Activated CD4-positive, alpha-beta T cell treated with anti-CD3 and anti-CD28 coated beads, Interleukin-2, amount 50 U/mL, for 48 hours (primary cell): ENCODE data around the gene SFTA2.
"Not testable (repeated sequence)": the region's sequence is repeated elsewhere in the genome, so short reads cannot be mapped to it uniquely, and the experiment has no call there.

Experiments
- DNase-seq, 2 experiments: peaks; one replicate each; pipeline ENCODE4 v3.0.0-alpha.2; 2020

SFTA2 gene

DNA sequence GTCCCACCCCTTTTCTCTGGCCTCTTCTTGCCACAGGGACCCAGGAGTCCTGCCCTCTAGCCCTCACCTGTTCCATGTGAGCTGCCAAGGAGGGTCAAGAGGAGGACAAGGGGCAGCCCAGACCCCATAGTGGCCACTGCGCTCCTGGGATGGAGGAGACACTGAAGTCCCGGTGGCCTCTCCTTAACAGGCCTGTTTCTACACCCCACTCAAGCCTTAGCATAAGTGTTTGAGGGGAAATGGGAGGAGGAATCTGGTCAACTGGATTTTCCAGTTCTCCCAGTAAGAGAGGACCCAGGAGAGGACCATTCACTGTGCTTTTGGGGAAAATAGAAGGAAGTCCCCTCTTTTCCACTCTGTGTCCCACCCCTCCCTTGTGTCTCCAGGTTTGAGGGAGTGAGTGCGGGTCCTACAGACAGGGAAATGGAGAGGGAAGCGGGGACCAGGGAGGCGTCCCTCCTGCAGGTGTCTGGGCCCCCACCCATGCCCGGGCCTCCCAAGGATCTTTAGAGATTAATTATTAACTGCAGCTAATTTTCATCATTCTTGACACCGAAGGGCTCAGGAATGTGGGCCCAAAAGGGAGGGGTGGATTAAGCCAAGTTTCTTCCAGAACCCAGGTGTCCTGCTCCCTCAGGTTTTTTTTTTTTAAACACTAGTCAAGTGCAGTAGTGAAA, at the start of gene SFTA2:
TSS of gene SFTA2 (minus strand) at position 202 of the 677 bp plus-strand sequence. CDS start at position 128, 74 bp downstream.
- DNase-seq = no peak

DNA sequence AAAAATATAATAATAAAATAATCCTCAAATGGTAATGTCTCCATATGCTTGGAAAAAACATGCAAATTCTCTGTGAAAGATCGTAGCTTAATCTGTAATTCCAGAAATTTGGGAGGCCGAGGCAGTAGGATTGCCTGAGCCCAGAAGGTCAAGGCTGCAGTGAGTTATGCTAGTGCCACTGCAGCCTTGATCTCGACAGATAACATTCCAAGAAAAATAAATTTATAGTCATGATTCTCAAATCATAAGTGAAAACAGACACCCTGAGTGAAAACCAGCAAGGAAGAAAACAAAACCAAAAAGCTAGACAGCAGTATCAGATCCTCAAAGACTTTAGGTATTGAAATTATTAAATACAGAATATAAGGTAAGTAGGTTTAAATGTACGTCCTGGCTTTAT, 47.7 kb upstream of the SFTA2 start:
- no peak for DNase-seq

DNA sequence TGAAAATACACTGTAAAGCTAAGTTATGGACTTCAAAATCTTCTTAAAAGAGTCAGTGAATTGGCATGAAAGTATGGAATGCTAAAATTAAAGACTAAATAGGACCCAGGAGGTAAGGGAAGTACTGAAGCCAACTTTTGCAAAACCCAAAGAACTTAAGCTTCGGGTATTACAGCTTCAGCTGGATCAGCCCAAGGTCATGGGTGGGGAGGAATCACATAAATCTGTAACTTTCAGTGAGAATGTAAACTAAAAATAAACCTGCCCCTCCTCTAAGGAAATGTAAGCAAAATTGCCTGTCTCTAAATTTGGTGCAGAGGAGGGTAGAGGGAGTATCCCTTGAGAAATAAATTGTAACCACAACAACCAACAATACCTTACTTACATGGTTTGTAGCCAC, 47.2 kb upstream of the SFTA2 start:
- DNase-seq = no peak

DNA sequence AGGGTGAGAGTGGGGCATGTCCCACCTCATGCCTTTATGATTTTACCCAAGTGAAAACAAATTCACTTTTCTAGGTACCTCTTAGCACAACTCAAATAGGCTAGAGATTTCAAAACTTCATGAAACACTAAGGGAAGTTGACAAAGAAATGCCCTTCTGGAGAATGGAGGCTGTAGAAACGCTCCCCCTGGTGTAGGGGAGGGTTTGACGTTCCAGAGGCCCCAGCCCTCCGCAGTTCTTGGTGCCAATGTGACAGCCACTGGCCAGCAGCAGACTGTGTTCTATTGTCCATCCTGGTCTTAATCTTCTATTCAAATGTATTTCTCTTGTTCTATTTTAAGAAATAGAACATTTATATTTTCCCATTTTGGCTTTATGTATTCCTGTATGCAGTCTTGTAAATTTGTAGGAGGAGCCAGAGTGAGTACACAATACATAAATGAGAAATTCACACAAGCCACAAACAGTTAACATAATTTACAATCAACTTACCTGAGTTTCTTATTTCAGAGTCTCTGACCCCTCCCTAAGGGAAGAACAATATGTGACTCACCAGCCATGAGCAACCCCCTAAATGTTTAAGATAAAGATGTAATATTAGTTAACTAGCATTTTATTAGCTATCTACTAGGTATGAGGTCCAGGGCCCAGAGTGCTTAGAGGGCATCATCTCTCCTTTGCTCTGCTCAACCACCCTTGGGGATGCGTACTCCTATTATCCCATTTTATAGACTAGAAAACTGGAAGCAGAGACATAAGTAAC, 42.7 kb upstream of the SFTA2 start:
- no peak for DNase-seq

DNA sequence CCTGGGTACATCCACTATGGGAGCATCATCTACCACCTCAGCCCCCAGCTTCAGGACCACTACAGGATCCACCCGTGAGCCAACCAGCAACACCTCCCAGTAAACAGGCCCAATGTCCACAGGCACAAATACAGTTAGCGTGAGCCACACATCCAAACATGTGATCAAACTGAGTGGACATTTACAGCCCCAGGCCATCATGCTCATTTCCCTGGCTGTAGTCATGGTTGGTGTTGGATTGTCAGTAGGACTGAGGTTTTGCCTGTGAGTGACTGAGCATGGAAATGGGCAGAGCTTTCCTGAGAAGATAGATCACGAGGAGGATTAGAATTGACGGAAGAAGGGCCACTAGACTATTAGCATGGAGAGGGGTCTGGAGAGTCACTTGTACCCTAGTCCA, 40.8 kb upstream of the SFTA2 start:
- no peak for DNase-seq

DNA sequence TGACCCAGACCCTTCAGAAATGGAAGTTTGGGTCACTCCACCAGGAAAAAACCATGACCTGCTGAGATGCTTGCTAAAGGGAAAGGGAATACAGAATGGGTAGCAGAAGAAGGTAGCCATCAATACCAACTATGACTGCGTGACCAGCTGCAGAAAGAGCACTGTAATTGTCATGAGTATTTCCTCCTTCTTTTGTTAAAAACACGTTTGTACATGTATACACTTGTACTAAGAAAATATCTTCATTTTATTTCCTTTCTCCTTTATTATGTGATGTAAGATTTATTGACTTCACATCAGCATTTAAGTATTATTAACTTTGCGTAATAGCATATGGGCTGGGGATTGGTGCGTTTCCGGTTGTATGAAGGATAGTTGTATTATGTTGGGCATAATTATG, 39.0 kb upstream of the SFTA2 start:
- no peak for DNase-seq

DNA sequence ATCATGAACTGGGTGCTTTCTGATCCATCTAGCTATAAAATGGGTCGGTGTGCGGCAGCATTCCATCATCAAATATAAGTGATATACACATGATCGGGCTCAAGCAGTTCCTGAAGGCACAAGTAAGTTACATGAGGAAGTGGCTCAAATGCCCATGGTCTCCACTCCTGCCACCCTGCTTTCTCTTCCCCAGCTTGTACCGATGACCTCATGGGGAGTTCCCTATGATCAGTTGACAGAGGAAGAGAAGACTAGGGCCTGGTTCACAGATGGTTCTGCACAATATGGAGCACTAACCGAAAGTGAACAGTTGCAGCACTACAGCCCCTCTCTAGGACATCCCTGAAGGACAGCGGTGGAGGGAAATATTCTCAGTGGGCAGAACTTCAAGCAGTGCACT, 37.2 kb upstream of the SFTA2 start:
- not testable (repeated sequence) for DNase-seq

DNA sequence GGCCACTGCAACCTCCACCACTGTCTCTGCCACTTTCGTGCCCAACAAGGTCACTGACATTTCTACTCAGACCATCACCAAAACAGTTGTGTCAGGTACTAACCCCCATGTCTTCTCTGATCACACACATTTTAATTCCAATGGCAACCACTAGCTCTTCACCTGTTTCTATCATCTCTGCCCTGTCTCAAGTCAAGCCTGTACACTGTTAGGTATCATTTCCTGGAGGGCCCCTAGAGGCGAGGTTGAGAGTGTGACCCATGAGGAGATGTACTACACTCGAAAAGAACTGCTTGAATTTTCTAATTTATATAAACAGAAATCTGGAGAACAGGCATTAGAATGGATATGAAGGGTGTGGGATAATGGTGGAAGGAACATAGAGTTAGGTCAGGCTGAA, 34.2 kb upstream of the SFTA2 start:
- DNase-seq = no peak

DNA sequence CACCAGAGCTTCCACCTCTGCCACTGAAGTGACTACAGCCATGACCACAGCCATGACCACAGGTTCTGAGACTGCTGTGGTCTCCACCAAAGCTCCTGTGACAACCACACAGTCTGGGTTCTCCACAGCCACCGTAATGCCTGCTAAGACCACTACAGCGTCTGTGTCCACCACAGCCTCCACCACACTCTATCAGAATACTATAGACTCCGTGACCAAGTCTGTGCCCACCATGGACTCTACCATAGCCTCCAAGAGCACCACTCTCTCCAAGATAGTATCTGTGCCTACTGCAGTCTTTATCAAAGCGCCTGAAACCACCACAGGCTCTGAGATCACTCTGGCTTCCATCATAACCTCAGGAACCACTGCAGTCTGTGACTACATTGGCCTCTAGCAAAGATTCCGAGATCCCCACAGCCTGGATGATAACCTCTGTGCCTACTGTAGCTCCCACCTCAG, 33.2 kb upstream of the SFTA2 start:
- DNase-seq = no peak

DNA sequence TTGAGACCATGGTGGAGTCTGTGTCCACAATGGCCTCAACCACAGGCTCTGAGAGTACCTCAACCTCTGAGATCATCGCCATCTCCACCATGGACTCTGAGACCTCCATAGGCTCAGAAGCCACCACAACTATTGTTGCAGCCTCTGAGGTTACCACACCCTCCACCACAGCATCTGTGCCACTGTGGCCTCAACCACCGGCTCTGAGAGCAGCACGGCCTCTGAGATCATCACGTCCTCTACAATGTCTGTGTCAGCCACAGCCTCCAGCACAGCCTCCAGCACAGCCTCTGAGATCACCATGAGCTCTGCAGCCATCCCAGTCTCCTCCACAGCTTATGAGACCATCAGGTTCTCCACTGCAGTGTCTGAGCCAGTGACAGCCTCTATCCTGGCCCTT, 32.1 kb upstream of the SFTA2 start:
- peak in 1 of 2 experiments; percentile 10 for DNase-seq

DNA sequence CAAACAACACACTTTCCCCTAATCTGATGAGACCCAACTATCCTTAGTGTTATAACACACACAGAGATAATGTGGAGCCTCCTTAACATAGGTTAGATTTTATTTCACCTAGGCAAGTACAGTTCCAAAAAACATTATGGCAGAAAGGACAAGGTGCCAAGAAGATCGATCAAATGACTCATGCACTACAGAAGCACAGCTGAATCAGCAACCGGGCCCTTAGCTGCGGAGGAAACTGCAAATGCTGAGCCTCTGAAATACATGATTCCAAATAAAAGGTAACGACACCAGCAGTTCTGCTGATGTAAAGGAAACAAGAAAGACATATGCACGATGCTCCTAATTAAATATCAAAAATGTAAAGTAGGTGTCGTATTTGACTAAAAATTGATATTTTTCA, 31.7 kb upstream of the SFTA2 start:
- no peak for DNase-seq

DNA sequence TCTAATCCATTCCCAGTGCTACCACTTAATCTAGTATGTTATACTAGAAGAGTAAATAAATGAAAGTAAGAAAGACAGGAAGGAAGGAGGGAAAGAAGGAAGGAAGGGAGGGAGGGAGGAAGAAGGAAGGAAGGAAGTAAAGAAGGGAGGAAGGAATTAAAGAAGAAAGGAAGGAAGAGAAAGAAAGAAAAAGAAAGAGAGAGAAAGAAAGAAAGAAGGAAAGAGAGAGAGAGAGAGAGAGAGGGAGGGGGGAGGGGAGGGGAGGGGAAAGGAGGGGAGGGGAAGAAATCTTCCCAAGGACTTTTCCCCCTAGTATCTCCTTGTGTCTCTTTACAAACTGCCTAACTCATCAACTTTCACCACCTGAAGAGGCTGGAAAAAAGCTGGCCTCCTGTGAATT, 30.7 kb upstream of the SFTA2 start:
- no peak for DNase-seq

DNA sequence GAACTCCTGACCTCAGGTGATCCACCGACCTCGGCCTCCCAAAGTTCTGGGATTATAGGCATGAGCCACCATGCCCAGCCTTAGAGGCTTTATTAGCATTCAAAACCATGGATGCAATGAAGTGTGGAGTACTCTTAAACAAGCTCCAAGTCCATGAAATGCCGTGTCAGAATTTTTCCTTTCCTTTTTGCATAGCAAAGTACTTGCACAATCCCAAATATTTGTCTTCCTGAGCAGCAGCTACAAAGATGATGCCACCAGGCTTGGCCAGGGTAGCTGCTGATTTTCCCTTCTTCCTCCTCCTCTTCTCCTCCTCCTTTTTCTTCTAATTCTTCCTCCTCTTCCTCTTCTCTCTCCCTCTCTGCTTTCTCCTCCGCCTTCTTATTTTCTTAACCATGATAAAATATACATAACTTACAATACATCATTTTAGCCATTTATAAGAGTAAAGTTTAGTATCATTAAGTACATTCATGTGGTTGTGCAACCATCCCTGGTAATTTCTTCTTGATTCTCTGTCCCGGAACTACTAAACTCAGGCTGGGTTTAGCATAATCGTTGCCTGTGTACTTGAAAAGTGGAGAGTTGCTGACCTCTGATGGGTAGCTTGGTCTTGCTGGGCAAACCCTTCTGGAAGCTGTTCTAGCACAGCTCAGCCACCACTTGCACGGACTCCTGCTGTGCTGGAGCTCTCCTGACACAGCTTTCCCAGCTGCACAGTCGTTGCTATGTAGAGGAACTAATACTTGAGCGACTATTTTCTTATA, 29.1 kb upstream of the SFTA2 start:
- DNase-seq = no peak

DNA sequence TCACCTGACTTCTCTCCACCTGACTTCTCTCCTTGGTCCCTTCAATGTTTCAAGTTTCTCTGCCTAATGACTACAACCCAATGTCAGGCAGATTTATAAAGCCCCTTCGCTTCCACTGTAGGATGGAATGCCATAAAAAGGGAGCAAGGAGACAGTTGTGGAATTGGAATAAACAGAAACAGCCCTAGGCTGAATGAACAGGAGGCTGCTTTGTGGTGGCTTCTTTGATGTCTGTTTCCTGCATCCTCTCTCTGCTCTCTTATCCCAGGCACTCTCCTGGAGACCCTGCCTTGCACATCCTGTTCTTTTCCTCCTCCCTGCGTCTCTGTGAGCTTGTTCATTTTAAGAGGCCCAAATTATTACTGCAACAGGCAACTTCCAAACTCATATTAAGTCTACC, 25.7 kb upstream of the SFTA2 start:
- DNase-seq = no peak

DNA sequence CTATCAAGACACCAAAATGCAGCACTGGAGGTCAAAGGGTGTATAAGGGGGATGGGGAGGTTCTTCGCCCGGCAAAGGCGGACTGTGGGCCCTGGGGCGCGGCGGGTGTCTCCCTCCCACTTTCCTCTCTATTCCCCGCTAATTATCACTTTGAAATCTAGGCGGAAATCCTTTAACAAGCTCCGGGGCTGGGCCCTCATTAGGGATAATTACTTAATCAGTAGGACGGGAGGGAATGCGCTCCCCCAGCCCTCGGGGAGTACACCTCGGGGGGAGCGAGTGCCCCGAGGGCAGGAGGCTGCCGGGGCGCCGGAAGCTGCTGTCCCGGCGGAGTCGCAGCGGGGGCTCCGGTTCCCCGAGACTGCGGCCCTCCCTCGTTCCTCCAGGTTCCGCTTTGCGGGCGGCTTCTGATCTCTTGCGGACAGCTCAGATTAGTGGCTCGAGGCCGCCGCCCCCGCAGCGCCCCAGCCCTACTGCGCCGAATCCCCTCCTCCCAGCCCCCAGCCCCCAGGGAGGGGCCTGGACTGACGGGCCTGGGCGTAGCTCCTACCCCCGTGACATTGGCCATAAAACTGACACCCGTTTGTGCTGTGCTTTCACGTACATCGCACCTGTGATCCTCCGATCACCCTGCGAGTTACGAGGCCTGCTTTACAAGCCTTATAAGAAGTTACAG, 23.5 kb upstream of the SFTA2 start:
- DNase-seq = peak; percentile 69 to 77

DNA sequence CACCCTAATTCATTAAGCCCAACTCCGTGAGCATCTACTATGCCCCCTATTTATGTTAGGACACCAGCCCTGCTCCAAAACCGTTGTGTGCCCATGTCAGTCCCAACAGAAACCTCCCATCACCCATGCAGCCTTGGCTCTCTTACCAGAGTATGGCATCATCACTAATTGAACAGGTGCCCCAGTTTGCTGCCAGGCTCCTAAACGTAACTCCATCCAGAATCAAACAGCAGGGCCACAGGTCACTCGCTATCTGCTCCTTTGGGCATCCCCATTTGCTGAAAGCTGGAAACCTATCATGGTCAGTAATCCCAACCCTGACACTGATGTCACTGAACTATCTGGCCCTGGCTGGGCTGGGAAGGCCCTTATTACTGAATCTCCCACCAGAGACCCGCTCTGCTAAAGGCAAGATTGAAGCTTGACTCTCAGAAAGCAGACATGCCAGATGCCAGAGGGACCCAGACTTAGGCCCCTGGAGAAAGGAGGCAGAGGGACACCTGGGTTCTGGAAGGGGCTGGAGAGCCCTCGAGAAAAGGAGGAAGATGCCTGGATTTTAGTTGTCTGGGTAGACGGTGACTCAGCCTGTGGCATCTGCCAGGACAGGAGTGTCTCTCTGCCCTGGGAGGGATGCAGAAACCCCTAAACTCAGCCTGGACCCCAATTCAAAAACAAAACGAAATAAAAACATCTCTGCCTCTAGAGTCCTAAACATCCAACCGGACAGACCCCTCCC, 22.8 kb upstream of the SFTA2 start:
- peak in 1 of 2 experiments; percentile 10 for DNase-seq

DNA sequence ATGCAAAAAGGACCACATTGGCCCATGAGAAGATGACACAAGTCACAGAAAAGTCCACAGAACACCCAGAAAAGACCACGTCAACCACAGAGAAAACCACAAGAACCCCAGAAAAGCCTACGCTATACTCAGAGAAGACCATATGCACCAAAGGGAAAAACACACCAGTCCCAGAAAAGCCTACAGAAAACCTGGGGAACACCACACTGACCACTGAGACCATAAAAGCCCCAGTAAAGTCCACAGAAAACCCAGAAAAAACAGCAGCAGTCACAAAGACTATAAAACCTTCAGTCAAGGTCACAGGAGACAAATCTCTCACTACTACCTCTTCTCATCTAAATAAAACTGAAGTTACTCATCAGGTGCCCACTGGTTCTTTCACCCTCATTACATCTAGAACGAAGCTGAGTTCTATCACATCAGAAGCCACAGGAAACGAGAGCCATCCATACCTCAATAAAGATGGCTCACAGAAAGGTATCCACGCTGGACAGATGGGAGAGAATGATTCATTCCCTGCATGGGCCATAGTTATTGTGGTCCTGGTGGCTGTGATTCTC, 20.0 kb upstream of the SFTA2 start:
- peak in 1 of 2 experiments; percentile 10 for DNase-seq

DNA sequence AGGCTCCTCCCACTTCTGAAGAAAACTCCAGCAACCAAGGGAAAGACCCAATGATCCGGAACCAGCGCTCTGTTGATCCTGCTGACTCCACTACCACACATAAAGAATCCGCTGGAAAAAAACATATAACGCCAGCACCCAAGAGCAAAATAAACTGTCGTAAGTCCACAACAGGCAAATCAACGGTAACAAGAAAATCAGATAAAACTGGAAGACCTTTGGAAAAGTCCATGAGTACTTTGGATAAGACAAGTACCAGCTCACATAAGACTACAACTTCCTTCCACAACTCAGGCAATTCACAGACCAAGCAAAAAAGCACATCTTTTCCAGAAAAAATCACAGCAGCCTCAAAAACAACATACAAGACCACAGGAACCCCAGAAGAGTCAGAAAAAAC, 16.8 kb upstream of the SFTA2 start:
- no peak for DNase-seq

DNA sequence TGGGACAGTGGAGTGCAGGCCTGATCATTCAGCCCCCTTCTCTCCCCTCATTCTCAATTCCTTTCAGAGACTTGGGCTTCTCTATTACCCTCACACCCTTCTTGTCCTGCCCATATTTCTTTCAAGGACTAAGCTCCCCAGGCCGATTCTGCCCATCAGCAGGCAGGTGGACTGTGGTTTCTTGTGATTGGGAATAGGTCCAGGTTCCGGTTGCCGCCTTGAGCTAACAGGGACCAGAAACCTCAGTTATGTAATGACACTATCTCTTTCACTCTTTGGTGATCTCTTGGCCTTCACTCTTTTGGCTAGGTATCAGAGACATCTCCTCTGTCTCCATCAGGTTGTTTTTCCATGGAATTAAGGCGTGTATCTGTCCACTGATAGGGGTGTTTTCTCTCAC, 15.3 kb upstream of the SFTA2 start:
- DNase-seq = no peak

DNA sequence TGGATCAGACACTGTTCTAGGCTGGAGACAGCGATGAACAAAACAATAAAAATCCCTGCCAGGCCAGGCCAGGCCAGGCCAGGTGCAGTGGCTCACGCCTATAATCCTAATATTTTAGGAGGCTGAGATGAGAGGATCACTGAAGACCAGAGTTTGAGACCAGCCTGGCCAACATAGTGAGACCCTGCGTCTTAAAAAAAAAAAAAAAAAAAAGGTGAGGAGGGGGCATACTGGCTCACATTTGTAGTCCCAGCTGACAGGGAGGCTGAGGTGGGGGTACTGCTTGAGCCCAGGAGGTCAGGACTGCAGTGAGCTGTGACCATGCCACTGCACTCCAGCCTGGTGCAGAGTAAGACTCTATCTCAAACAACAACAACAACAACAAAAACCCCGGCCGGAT, 13.3 kb upstream of the SFTA2 start:
- DNase-seq = no peak

DNA sequence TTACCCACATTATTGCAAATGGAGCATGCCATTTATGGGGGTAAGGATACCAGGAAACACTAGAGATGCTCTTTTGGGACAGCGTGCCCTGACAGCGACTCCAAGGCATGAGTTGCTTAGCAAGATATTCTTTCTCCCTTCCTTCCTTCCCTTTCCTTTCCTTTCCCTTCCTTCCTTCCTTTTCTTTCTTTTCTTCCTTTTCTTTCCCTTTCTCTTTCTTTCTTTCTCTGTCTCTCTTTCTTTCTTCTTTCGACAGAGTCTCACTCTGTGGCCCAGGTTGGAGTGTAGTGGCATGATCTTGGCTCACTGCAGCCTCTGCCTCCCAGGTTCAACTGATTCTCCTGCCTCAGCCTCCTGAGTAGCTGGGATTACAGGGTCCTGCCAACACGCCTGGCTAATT, 12.1 kb upstream of the SFTA2 start:
- no peak for DNase-seq
